Panc1 (cell line): ENCODE data around the gene HNRNPAB.

ENCODE experiments used
- CTCF ChIP-seq: fragments of 450-650 bp; IDR thresholded peaks from 2 replicates; pipeline ENCODE4 v1.5.1; 2017; ENCODE audit warnings: mild to moderate bottlenecking
- POLR2AphosphoS5 ChIP-seq: IDR thresholded peaks from 2 replicates; pipeline ENCODE4 v1.6.1; 2012; ENCODE audit warnings: mild to moderate bottlenecking, low read depth, low read length, moderate library complexity
- REST ChIP-seq, 2 experiments: IDR thresholded peaks; 2 replicates each; pipeline ENCODE4 v1.6.1; 2011 to 2012; ENCODE audit warnings: low read depth in 2 of 2, control low read depth in 1 of 2, low read length in 1 of 2, mild to moderate bottlenecking in 1 of 2, moderate library complexity in 1 of 2; ENCODE audit not compliant: insufficient read depth in 1 of 2
- SIN3A ChIP-seq: IDR thresholded peaks from 2 replicates; pipeline ENCODE4 v1.6.1; 2012; ENCODE audit warnings: low read depth, mild to moderate bottlenecking, low read length, moderate library complexity, borderline replicate concordance; ENCODE audit not compliant: insufficient read depth
- TCF7L2 ChIP-seq: IDR thresholded peaks from 2 replicates; pipeline ENCODE4 v1.6.1; 2011; ENCODE audit warnings: mild to moderate bottlenecking, low read depth, low read length, inconsistent platforms

- TF ChIP-seq CTCF = no peak
- no peak for TF ChIP-seq SIN3A
- no peak for TF ChIP-seq POLR2AphosphoS5
- TF ChIP-seq REST (IDR thresholded peaks at IDR 0.05; ENCODE audit: insufficient read depth in 1 of 2, low read depth in 2 of 2, low read length in 1 of 2) = no peak
- TF ChIP-seq TCF7L2 = no peak
Observed at GRCh38 chr5:178235588-178235974, 31.2 kb downstream of the HNRNPAB start.
